A549 (cell line): ENCODE data around the gene TOGARAM2.

Experiments used
- CHD4 ChIP-seq: fragments of 200-600 bp; sonication (generic); IDR thresholded peaks from 2 replicates; pipeline ENCODE4 v1.6.1; 2016; ENCODE audit warnings: antibody characterized with exemption, mild to moderate bottlenecking, borderline replicate concordance
- EHMT2 ChIP-seq: fragments of 200-600 bp; sonication (generic); IDR thresholded peaks from 2 replicates; pipeline ENCODE4 v1.6.1; 2016; ENCODE audit warnings: antibody characterized with exemption, low read depth, mild to moderate bottlenecking, moderate library complexity
- FOXS1 ChIP-seq: fragments of 250-450 bp; sonication (Bioruptor Pico); IDR thresholded peaks from 2 replicates; pipeline ENCODE4 v1.5.0; 2020; ENCODE audit warnings: mild to moderate bottlenecking, moderate library complexity
- MAZ ChIP-seq: fragments of 150-350 bp; IDR thresholded peaks from 2 replicates; pipeline ENCODE4 v1.6.1; 2014; ENCODE audit warnings: antibody characterized with exemption, low read depth, low read length, borderline replicate concordance
- MYC ChIP-seq: IDR thresholded peaks from 2 replicates; pipeline ENCODE4 v1.6.1; 2012; ENCODE audit warnings: mild to moderate bottlenecking, inconsistent platforms, low read length, improper control_type of control experiment, borderline replicate concordance
- POLR2A ChIP-seq: IDR thresholded peaks from 2 replicates; pipeline ENCODE4 v1.6.1; 2012; ENCODE audit warnings: mild to moderate bottlenecking, low read length
- SMC3 ChIP-seq: fragments of >200 bp; sonication (Bioruptor Twin); formaldehyde crosslinking; IDR thresholded peaks from 3 replicates; pipeline ENCODE4 v1.6.1; 2018; ENCODE audit warnings: inconsistent platforms
- ZC3H11A ChIP-seq: fragments of 450-650 bp; IDR thresholded peaks from 2 replicates; pipeline ENCODE4 v1.6.1; 2014; ENCODE audit warnings: antibody characterized with exemption, mild to moderate bottlenecking
- TF ChIP-seq, protein P1 (sequence below): fragments of >200 bp; sonication (Bioruptor Twin); formaldehyde crosslinking; IDR thresholded peaks from 3 replicates; pipeline ENCODE4 v1.5.1; 2016
- TF ChIP-seq, protein P2 (sequence below): IDR thresholded peaks from 2 replicates; pipeline ENCODE4 v1.6.1; 2012
- TF ChIP-seq, protein P3 (sequence below): fragments of 250-450 bp; sonication (Bioruptor Pico); IDR thresholded peaks from 2 replicates; pipeline ENCODE4 v1.5.0; 2021; ENCODE audit warnings: mild to moderate bottlenecking, moderate library complexity, borderline replicate concordance
- TF ChIP-seq, protein P4 (sequence below): fragments of 150-350 bp; IDR thresholded peaks from 2 replicates; pipeline ENCODE4 v1.6.1; 2014; ENCODE audit warnings: low read depth, mild to moderate bottlenecking, low read length

DNA sequence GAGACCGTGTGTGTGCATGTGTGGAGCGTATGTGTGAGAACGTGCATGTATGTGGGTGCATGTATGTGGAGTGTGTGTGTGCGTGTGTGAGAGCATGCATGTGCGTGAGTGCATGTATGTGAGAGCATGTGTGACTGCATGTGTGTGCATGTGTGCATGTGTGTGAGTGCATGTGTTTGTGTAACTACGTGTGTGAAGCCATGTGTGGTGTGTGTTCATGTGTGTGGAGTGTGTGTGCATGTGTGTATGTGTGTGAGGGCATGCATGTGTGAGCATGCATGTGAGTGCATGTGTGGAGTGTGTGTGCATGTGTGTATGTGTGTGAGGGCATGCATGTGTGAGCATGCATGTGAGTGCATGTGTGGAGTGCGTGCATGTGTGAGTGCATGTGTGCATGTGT, 24.2 kb downstream of the TOGARAM2 start:
- TF ChIP-seq EHMT2 = no peak
- no peak for TF ChIP-seq FOXS1 (CRISPR knock-in tag)
- no peak for TF ChIP-seq POLR2A
- TF ChIP-seq, protein P1, sequence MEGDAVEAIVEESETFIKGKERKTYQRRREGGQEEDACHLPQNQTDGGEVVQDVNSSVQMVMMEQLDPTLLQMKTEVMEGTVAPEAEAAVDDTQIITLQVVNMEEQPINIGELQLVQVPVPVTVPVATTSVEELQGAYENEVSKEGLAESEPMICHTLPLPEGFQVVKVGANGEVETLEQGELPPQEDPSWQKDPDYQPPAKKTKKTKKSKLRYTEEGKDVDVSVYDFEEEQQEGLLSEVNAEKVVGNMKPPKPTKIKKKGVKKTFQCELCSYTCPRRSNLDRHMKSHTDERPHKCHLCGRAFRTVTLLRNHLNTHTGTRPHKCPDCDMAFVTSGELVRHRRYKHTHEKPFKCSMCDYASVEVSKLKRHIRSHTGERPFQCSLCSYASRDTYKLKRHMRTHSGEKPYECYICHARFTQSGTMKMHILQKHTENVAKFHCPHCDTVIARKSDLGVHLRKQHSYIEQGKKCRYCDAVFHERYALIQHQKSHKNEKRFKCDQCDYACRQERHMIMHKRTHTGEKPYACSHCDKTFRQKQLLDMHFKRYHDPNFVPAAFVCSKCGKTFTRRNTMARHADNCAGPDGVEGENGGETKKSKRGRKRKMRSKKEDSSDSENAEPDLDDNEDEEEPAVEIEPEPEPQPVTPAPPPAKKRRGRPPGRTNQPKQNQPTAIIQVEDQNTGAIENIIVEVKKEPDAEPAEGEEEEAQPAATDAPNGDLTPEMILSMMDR = no peak
- TF ChIP-seq, protein P2, sequence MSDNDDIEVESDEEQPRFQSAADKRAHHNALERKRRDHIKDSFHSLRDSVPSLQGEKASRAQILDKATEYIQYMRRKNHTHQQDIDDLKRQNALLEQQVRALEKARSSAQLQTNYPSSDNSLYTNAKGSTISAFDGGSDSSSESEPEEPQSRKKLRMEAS = no peak
- TF ChIP-seq MYC = no peak
- TF ChIP-seq, protein P3, sequence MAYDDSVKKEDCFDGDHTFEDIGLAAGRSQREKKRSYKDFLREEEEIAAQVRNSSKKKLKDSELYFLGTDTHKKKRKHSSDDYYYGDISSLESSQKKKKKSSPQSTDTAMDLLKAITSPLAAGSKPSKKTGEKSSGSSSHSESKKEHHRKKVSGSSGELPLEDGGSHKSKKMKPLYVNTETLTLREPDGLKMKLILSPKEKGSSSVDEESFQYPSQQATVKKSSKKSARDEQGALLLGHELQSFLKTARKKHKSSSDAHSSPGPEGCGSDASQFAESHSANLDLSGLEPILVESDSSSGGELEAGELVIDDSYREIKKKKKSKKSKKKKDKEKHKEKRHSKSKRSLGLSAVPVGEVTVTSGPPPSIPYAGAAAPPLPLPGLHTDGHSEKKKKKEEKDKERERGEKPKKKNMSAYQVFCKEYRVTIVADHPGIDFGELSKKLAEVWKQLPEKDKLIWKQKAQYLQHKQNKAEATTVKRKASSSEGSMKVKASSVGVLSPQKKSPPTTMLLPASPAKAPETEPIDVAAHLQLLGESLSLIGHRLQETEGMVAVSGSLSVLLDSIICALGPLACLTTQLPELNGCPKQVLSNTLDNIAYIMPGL (CRISPR knock-in tag) = no peak
- TF ChIP-seq MAZ = no peak
- no peak for TF ChIP-seq ZC3H11A
- TF ChIP-seq SMC3 = no peak
- TF ChIP-seq CHD4 = no peak
- TF ChIP-seq, protein P4, sequence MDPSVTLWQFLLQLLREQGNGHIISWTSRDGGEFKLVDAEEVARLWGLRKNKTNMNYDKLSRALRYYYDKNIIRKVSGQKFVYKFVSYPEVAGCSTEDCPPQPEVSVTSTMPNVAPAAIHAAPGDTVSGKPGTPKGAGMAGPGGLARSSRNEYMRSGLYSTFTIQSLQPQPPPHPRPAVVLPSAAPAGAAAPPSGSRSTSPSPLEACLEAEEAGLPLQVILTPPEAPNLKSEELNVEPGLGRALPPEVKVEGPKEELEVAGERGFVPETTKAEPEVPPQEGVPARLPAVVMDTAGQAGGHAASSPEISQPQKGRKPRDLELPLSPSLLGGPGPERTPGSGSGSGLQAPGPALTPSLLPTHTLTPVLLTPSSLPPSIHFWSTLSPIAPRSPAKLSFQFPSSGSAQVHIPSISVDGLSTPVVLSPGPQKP = no peak
